ENCODE measurements around the gene POLG.

Gene POLG

DNA sequence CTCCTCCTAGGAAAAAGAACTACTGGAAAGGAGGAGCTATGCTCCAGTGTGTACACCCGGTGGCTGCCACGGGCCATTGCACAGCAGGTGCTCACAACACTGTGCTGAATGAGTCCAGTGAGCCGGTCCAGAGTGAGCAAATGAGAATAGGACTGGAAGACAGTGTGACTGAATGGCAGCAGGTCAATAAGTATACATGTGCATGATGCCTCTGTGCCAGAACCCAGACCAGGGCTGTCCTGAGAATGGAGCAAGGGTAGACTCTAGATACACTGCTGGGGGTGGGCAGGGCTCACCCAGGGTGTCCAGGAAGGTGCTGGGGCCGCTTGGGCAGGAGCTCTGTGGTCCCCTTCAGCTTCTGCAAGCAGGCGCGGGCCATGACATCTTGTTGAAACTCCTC, 8.3 kb downstream of the POLG start:
- peaks cover 45% of the 10 kb centered on the region for H3K4me1 Mint-ChIP-seq
- no peaks in the 10 kb centered on the region for H3K9me3 Mint-ChIP-seq
- peaks cover 20% of the 10 kb centered on the region for H3K36me3 Mint-ChIP-seq
- H3K27me3 Mint-ChIP-seq = no peaks in the 10 kb centered on the region
- H3K4me3 Mint-ChIP-seq = no peak overlapping the region
- H3K27ac Mint-ChIP-seq = peak overlapping the region; percentile 81

DNA sequence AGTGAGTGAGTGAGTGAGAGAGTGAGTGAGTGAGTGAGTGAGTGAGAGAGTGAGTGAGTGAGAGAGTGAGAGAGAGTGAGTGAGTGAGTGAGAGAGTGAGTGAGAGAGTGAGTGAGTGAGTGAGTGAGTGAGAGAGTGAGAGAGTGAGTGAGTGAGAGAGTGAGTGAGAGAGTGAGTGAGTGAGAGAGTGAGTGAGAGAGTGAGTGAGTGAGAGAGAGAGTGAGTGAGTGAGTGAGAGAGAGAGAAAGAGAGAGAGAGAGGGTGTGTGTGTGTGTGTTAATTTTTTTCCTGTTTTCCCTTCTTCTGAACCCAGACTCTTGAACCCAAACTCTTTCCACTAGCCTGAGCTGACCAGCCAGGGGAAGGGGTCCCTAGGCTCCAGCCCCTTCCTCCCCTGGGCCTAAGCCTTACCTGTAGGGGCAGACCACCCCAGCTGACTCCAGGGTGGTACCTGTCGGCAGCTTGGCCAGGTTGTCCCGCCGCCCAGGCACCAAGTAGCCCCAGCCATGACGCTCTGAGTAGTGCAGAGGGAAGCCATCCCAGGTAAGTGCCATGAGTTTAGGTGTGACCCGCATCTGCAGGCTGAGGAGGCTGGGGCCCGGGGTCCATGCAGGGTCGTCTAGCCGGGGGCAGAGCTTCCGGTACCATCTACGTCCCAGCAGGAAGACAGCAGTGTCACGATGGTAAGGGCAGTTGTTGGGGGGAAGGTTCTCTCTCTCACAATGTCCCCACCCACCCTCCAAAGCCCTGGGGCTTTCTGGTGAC, 9.4 kb downstream of the POLG start:
- Mint-ChIP-seq H3K27me3 (no peaks in the 10 kb centered on the region), H3K27ac (no peak overlapping the region), H3K36me3 (peaks cover 20% of the 10 kb centered on the region)

DNA sequence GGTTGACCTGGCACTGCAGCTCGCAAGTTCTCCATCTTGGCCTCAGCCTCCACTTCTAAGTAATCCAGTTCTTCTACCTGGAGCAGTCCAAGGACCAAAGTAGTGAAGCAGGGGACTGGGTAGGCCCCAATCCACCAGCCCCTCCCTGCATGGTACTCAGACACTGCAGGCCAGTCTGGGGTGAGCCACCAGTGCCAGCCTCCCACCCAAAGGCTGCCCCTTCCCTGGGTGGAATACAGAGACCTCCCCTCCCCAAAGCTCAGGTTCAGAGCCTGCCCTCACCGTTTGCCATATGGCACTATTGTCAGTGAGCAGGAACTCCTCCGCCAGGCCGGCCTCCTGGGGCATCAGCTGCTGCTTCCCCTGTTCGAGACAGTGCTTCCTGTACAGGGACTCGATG, 10.8 kb downstream of the POLG start:
- no peaks in the 10 kb centered on the region for H3K9me3 Mint-ChIP-seq
- H3K36me3 Mint-ChIP-seq = peaks cover 22% of the 10 kb centered on the region
- peak overlapping the region; percentile 74 for H3K27ac Mint-ChIP-seq
- H3K27me3 Mint-ChIP-seq = no peaks in the 10 kb centered on the region
- no peak overlapping the region for H3K4me3 Mint-ChIP-seq
- peaks cover 27% of the 10 kb centered on the region for H3K4me1 Mint-ChIP-seq

More for the DNA sequence above, 9.4 kb downstream of the POLG start:
- Mint-ChIP-seq H3K9me3 (no peaks in the 10 kb centered on the region), H3K4me1 (peaks cover 37% of the 10 kb centered on the region), H3K4me3 (no peak overlapping the region)

- no peaks in the 10 kb centered on the region for H3K27me3 Mint-ChIP-seq
- peaks cover 20% of the 10 kb centered on the region for H3K36me3 Mint-ChIP-seq
- H3K4me1 Mint-ChIP-seq = peaks cover 22% of the 10 kb centered on the region
Measured at GRCh38 chr15:89322822-89323221, 11.8 kb downstream of the POLG start.

DNA sequence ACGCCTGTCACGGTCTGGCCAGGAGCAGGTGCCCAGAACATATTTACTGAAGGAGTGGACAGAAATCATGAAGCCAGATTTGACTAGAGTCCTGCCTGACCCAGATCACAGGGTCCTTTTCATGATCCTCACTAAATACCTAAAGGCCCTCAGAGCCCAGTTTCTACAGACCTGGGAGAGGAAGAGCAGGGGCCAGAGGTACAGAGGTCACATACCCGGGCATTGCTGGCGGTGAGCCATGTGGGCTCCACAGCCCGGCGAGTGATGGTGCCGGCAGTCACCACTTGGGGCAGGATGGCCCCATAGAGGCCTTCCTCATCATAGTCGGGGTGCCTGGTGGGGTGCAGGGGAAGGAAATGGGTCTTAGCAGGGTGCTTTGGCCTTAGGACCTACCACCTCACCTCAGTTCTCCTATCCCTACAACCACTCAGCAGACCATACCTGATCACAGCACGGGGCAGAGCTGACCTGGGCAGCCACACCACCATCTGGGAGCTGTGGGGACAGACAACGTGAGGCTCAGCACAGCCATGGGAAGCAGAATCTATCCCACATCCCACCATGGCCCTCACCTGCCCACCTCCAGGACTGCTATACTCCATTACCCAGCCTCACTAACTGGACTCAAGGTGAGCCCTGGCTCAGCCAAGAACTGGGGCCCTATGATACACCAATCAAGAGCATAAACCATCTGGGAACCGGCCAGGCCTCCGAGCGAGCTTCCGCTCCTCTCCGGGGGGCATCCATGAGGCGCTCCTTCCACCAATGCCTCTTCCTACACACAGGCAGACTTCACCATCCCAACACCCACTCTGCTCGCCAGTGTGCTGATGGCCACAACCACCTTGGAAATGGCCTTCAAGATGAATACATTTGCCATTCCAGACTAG, 12.9 kb downstream of the POLG start:
- Mint-ChIP-seq H3K36me3 (peaks cover 20% of the 10 kb centered on the region), H3K4me3 (no peak overlapping the region), H3K9me3 (no peaks in the 10 kb centered on the region), H3K27ac (peak overlapping the region; percentile 5), H3K27me3 (no peaks in the 10 kb centered on the region), H3K4me1 (peaks cover 14% of the 10 kb centered on the region)

More at GRCh38 chr15:89322822-89323221, 11.8 kb downstream of the POLG start:
- Mint-ChIP-seq H3K4me3 (no peak overlapping the region), H3K9me3 (no peaks in the 10 kb centered on the region), H3K27ac (no peak overlapping the region)

DNA sequence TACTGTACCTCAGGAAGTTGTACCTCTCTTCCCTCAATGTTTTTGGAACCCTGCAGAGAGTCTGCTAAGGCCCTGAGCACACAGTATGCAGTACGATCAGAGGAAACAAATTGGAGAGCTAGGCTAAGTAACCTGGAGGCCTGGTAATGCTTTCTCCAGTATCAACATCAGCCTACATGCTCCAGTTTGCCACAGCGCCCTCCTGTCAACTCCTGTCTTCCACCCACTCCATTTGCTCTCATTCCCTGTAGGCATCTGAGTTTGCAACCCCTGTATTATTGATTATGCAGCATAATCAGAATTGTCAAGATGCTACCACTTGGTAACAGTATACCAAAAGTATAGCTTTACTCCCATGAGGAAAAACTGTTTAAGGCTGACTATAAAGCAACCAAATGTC, 14.4 kb downstream of the POLG start:
- H3K4me1 Mint-ChIP-seq = peaks cover 14% of the 10 kb centered on the region
- H3K27me3 Mint-ChIP-seq = no peaks in the 10 kb centered on the region
- H3K4me3 Mint-ChIP-seq = no peak overlapping the region
- H3K27ac Mint-ChIP-seq = peak overlapping the region; percentile 90
- no peaks in the 10 kb centered on the region for H3K9me3 Mint-ChIP-seq
- H3K36me3 Mint-ChIP-seq = peaks cover 23% of the 10 kb centered on the region

DNA sequence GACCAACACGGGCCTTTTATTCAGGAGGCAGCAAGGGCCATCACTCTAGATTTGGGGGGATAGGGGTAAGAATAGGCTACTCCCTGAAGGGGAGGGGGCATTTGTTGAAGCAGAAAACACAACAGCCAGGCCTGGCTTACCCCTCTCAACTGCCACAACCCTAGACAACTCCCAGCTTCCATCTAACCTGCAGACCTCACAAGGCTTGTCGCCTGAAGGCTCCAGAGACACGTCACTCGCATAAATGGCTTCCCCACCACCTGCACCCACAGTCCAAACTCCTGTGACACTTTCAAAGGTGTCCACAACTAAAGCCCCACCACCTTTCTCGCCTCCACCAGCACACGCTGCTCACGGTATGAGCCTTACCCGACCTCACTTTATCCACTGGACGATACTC, 14.9 kb downstream of the POLG start:
- Mint-ChIP-seq H3K36me3 (peaks cover 24% of the 10 kb centered on the region), H3K27ac (peak overlapping the region; percentile 90), H3K9me3 (no peaks in the 10 kb centered on the region), H3K4me3 (no peak overlapping the region), H3K27me3 (no peaks in the 10 kb centered on the region), H3K4me1 (peaks cover 11% of the 10 kb centered on the region)

- no peak overlapping the region for H3K4me3 Mint-ChIP-seq
- H3K36me3 Mint-ChIP-seq = peaks cover 22% of the 10 kb centered on the region
- H3K4me1 Mint-ChIP-seq = peaks cover 14% of the 10 kb centered on the region
- no peaks in the 10 kb centered on the region for H3K9me3 Mint-ChIP-seq
- H3K27me3 Mint-ChIP-seq = no peaks in the 10 kb centered on the region
- H3K27ac Mint-ChIP-seq = peak overlapping the region; percentile 43
Measured at GRCh38 chr15:89317186-89317720, 17.4 kb downstream of the POLG start.

DNA sequence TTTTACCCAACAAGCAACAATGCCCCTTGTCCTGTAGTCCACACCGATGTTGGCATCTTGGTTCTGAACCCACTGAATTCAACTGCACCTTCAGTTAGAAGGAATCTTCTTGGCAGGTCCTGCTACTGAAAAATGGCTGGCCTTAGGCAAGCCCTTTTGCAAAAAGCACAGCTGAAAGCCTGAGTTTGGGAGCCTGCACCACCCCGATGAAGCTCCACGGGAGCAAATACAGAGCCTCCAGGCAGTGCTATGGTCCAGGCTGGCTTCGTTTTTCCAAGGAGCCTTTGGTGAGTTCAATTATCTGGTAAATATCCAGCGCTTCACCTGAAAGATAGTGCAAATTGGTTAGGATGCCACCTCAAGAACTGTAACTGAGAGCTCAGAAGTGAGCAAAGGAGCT, 18.1 kb downstream of the POLG start:
- Mint-ChIP-seq H3K27me3 (no peaks in the 10 kb centered on the region), H3K36me3 (peaks cover 22% of the 10 kb centered on the region), H3K27ac (peak overlapping the region; percentile 66), H3K4me1 (peaks cover 14% of the 10 kb centered on the region), H3K4me3 (no peak overlapping the region), H3K9me3 (no peaks in the 10 kb centered on the region)

- no peaks in the 10 kb centered on the region for H3K27me3 Mint-ChIP-seq
- H3K27ac Mint-ChIP-seq = peak overlapping the region; percentile 48
- H3K9me3 Mint-ChIP-seq = no peaks in the 10 kb centered on the region
- H3K4me1 Mint-ChIP-seq = peaks cover 13% of the 10 kb centered on the region
- H3K4me3 Mint-ChIP-seq = no peak overlapping the region
- H3K36me3 Mint-ChIP-seq = peaks cover 20% of the 10 kb centered on the region
Measured at GRCh38 chr15:89315375-89315929, 19.2 kb downstream of the POLG start.

- Mint-ChIP-seq H3K9me3 (no peaks in the 10 kb centered on the region), H3K27me3 (no peaks in the 10 kb centered on the region), H3K4me1 (peaks cover 6% of the 10 kb centered on the region), H3K36me3 (peaks cover 4% of the 10 kb centered on the region), H3K27ac (peak overlapping the region; percentile 59), H3K4me3 (no peak overlapping the region)
Measured at GRCh38 chr15:89309993-89310392, 24.6 kb downstream of the POLG start.

GRCh38 chr15:89308236-89308635, 26.4 kb downstream of the POLG start:
- Mint-ChIP-seq H3K4me3 (no peak overlapping the region), H3K36me3 (peaks cover 5% of the 10 kb centered on the region), H3K27ac (no peak overlapping the region), H3K9me3 (no peaks in the 10 kb centered on the region), H3K27me3 (no peaks in the 10 kb centered on the region), H3K4me1 (peaks cover 5% of the 10 kb centered on the region)

DNA sequence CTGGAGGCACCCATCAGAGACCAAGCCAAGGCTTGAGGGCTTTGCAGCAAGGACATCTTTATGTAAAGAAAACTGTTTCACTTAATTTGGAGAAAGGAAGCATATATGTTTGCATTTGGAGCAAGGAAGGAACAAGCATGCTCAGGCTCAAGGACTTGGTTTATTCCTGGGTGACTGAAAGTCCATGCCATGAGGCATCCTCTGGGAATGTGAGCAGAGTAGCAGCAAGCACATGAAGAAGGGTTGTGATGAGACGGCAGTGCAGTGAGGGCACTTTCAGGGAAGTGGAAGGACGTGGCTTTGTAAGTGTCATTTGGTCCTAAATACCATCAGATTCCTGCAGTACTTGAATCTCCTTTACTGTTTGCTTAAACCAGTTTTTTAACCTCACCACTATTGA, 26.8 kb downstream of the POLG start:
- Mint-ChIP-seq H3K27ac (no peak overlapping the region), H3K4me3 (no peak overlapping the region), H3K4me1 (peaks cover under 1% of the 10 kb centered on the region), H3K27me3 (no peaks in the 10 kb centered on the region), H3K9me3 (no peaks in the 10 kb centered on the region), H3K36me3 (peaks cover 5% of the 10 kb centered on the region)

- H3K9me3 Mint-ChIP-seq = no peaks in the 10 kb centered on the region
- no peaks in the 10 kb centered on the region for H3K4me1 Mint-ChIP-seq
- H3K27ac Mint-ChIP-seq = no peak overlapping the region
- peaks cover 5% of the 10 kb centered on the region for H3K36me3 Mint-ChIP-seq
- no peaks in the 10 kb centered on the region for H3K27me3 Mint-ChIP-seq
- H3K4me3 Mint-ChIP-seq = no peak overlapping the region
Measured at GRCh38 chr15:89307046-89307587, 27.5 kb downstream of the POLG start.

DNA sequence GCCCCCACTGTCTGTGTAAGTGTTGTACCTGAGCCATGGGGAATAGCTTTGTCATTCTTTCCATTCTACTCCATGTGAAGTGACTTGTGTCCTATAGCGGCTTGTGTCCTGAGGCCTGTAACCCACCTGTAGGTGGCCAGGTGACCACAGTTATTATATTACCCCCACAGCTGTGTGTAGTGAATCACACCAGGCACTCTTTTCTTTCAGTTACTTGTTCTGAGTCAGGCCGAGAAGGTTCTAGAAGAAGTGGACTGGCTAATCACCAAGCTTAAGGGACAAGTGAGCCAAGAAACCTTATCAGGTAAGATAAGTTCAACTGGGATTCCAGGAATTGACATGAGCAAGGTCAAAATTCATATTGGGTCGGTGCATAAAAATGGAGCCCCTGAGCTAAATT, 29.2 kb downstream of the POLG start:
- Mint-ChIP-seq H3K36me3 (peaks cover 6% of the 10 kb centered on the region), H3K4me1 (no peaks in the 10 kb centered on the region), H3K9me3 (no peaks in the 10 kb centered on the region), H3K4me3 (no peak overlapping the region), H3K27me3 (no peaks in the 10 kb centered on the region), H3K27ac (no peak overlapping the region)
